Skin epidermis (tissue), 12 donors: ENCODE measurements around the gene ERI3.
"Not testable (repeated sequence)": the region's sequence is repeated elsewhere in the genome, so short reads cannot be mapped to it uniquely, and the experiment has no call there.

Experiments used
- H3K27ac ChIP-seq, 21 experiments: fragments of 200-600 bp; sonication (generic) in 11 of 21; one replicate each; pipeline ENCODE4 v1.5.0; 2020; ENCODE audit warnings: mild to moderate bottlenecking in 3 of 21, inconsistent platforms in 2 of 21, moderate library complexity in 2 of 21
- H3K4me3 ChIP-seq, 7 experiments: fragments of 200-600 bp; sonication (generic) in 2 of 7; one replicate each; pipeline ENCODE4 v1.5.0; 2020; ENCODE audit warnings: inconsistent platforms in 2 of 7, mild to moderate bottlenecking in 2 of 7, moderate library complexity in 1 of 7

Gene ERI3

DNA sequence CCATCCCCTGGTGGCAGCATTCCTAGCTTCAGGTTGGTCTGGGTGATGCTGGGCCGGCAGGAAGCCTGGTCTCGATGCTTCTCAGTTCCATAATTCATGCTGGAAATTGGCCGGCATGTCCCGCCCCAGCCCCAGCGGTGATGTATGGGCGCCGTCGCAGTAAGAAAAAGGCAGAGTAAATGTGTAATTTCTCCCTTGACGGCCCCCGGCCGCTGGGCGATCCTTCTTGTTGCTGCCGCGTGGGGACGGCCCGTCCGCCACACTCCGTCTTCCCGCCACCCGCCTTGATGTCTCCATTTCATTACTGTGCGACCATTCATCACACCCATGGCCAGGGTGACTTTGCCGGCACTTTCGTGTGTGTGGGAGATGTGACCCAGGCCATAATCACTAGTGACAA, 133.3 kb downstream of the ERI3 start:
- H3K4me3 ChIP-seq, result no peak overlapping the region
- no peak overlapping the region for H3K27ac ChIP-seq

DNA sequence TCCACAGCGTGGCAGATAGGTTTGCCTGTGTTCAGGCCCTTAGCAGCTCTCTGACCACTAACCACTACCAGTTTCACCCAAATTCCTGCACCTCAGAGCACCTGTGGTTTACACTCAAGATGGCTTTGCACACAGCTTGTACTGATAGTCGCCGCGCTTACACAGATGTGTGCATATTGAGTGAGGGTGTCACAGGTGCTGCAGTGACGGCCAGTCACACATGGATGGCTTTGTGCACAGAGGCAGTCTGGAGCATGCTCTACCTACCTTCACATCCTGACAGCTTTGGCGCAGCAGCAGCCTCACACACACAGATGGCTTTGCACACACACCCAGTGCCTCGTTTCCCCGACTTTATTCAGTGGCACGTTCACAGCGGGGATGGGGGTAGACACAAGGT, 134.3 kb downstream of the ERI3 start:
- Histone ChIP-seq H3K27ac (no peak overlapping the region), H3K4me3 (no peak overlapping the region)

DNA sequence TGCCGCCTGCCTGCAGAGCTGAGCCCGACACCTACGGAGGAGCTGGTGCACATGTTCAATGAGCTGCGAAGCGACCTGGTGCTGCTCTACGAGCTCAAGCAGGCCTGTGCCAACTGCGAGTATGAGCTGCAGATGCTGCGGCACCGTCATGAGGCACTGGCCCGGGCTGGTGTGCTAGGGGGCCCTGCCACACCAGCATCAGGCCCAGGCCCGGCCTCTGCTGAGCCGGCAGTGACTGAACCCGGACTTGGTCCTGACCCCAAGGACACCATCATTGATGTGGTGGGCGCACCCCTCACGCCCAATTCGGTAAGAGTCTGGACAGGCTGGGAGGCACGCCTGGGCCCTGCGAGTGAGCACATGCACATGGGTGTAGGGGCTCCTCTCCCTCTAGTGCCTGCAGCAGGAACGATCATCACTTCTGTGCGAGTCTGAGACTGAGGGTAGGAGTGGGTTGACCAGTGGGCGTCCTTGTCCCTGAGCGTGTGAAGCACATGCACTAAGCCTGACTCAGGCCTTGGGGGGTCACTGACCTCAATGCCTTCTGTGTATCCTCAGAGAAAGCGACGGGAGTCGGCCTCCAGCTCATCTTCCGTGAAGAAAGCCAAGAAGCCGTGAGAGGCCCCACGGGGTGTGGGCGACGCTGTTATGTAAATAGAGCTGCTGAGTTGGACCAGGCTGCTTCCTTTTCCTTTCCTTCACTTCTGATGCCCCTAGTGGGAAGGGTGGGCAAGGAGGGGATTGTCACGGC, 134.9 kb downstream of the ERI3 start:
- Histone ChIP-seq H3K4me3 (no peak overlapping the region), H3K27ac (no peak overlapping the region)

DNA sequence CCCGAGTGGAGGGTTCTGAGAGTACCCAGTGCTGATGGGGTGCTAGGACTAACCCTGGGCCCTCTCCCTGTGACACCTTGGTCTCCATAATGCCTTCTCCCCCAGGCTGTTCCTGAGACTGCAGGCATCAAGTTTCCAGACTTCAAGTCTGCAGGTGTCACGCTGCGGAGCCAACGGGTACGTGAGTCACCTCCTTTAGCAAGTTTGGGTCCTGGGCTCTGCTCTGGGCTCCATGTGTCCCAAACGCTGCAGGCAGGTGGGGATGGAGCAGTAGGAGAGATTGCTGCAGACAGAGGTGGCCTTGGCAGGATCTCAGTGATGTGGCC, 135.8 kb downstream of the ERI3 start:
- no peak overlapping the region for H3K4me3 ChIP-seq
- no peak overlapping the region for H3K27ac ChIP-seq

DNA sequence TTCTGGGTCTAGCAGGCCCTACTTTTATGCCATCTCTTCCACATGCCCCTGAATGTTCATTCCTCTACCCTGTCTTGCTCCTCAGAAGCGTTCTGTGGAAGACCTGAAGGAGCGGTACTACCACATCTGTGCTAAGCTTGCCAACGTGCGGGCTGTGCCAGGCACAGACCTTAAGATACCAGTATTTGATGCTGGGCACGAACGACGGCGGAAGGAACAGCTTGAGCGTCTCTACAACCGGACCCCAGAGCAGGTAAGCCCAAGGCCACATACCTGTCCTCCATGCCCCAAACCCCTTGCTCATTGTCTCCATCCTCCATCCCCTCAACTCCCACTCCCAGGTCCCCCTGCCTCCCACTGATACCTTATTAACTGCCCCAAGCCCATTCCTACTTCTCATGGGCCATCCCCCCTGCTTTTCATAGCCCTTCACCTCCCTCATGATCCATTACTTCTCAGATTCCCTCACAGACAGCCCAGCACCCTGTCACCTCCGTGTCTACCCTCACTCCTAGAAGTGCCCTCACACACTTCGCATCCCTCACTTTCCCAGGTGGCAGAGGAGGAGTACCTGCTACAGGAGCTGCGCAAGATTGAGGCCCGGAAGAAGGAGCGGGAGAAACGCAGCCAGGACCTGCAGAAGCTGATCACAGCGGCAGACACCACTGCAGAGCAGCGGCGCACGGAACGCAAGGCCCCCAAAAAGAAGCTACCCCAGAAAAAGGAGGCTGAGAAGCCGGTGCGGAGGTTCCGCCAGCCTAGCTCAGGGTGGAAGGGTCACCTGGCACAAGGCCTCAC, 136.4 kb downstream of the ERI3 start:
- H3K4me3 ChIP-seq, result no peak overlapping the region
- no peak overlapping the region for H3K27ac ChIP-seq

DNA sequence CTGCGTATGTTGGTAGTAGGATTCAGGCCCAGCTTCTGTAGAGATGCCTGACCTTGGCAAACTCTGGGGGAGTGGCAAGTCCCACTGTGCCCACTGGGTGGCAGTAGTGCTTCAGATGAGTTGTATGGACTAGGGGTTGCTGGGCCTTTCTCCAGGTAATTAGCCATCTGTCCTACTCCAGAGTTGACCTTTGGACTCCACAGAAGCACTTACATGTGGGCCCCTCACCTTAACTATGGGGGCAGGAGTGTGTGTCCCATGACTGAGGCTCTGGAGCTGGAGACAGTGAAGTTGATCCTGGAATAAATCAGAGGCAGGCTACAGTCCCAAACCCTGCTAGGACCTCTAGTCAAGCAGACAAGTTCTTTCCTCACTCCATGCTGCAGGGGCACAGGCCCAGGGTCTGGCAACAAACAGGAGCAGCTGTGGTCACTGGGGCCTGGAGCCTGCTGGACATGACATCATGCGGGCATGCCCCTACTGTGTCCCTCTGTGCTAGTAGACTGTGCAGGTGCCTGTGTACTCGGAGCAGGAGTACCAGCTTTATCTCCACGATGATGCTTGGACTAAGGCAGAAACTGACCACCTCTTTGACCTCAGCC, 137.1 kb downstream of the ERI3 start:
- Histone ChIP-seq H3K4me3 (no peak overlapping the region), H3K27ac (no peak overlapping the region)

DNA sequence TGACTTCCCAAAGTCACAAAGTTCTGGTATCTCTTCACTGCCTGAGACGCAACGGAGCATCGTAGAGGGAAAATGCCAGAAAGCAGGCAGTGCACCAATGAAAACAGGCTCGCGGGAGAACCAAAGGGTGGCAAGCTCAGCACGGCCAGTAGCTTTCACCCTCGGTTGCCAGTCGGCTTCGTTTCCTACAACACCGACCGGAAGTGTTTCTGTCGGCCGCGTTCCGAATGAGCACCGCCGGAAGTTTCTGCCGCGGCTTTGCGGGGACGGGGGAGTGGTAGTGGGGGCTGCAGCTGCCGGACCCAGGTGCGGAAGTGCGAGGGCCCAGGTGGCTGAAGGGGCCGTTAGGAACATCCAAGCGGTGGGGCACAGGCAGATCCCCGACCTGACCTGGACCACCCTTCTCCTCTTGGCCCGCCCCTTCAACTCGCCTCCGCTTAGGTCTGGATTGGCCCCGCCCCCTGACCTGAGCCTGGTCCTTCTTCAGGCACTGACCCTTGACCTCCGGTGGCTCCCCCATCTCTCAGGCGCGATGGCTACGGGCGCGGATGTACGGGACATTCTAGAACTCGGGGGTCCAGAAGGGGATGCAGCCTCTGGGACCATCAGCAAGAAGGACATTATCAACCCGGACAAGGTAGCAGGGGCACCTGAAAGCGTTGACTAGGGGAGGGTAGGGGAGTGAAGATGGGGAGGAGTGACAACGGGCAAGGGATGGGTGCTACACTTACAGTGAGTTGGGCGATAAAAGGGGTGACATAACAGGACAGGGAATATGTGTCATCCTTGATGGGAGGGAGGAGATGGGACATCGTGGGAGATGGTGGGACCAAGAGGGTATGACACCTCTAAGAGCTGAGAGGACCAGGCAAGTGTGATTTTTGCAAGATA, 141.6 kb downstream of the ERI3 start, which contains the start of gene DMAP1:
DMAP1 (plus strand) TSS at position 250 of the 891 bp plus-strand sequence; CDS start at position 533, 283 bp downstream.
- Histone ChIP-seq H3K4me3 (peak within 1 kb of the TSS; percentile 57 to 91 (median 81)), H3K27ac (peak within 1 kb of the TSS; percentile 14 to 95 (median 81))

DNA sequence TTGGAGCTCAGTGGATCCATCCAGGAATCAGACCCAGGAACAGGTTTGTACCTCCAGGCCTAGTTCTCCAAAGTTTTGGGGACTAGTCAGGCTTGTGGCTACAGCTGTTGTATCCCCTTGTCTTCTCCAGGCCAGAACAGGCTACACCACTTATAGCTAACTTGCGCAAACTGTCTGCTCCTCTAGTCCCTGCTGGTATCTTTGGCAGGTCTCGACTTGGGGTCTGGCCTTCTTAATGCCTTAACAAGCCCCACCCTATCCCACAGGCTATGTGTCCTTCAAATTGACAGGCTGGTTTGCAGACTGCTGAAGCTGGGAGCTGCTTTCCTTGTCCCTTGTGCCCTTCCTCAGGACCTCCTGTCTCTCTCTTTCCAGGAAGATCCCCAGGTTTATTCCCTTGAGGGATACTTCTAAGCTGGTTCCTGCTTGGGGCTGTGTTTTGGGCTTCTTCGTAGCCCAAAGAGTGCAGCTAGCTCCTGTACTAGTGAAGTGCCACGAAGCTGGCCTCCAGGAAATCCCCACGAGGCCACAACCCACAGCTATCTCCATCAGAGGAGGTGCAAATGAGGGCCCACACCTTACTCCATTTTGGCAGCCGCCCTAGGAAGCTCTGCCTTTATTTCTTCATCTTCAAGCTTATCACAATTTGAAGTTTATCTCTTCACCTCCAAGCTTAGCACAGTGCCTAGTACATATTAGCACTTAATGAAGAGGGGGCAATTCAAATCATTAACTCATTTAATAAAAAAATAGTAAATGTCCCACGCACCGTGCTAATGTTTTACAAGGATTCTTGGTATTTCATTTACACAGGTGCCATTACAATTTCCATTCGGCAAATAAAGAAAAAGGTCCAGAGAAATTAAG, 142.5 kb downstream of the ERI3 start:
- peak overlapping the region; percentile 14 to 95 (median 81) for H3K27ac ChIP-seq
- peak overlapping the region; percentile 57 to 91 (median 81) for H3K4me3 ChIP-seq

DNA sequence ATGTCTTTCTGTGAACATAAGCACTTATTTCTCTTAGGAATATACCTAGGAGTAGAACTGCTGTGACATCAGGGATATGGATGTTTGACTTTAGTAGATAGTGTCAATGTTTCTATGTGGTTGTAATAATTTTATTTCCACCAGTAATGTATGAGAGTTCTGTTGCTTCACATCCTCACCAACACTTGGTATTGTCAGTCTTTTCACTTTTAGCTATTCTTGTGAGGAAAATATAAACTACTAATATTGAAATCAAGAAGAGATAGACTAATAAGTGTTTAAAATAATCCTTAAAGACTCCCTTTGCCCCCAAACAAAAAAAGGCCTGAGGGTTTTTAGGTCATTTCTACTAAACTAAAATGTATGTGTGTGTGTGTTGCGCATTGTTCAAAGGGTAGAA, 144.5 kb downstream of the ERI3 start:
- no peak overlapping the region for H3K4me3 ChIP-seq
- H3K27ac ChIP-seq, result no peak overlapping the region

DNA sequence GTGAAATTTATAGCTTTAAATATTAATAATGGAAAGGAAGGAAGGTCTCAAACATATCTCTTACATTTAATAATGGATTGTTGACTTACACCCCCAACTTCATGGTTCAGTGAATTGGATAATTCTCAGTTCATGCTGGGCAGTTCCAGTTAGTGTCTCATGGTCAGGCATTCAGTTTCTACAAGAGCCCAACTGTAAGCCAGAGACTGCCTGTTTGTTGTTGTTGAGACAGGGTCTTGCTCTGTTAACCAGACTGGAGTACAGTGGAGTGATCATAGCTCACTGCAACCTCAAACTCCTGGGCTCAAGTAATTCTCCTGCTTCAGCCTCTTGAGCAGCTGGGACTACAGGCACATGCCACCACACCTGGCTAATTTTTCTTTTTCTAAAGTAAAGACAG, 146.8 kb downstream of the ERI3 start:
- H3K27ac ChIP-seq, result no peak overlapping the region

DNA sequence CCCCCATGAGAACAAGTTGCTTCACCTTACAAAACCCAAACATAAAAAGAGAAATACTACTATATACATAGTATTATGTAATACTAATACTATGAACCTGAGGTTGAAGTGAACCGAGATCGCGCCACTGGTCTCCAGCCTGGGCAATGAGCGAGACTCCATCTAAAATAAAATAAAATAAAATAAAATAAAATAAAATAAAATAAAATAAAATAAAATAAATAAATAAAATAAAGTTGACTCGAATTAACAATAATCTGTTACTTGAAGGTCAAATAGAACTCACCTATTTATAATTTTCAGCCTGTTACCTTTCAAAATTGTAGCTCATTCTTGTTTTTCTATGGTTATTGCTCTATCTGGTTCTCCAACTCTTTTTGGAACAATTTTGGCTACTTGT, 148.5 kb downstream of the ERI3 start:
- not testable (repeated sequence) for H3K27ac ChIP-seq, H3K4me3 ChIP-seq

More for the DNA sequence above, 146.8 kb downstream of the ERI3 start:
- H3K4me3 ChIP-seq, result no peak overlapping the region

DNA sequence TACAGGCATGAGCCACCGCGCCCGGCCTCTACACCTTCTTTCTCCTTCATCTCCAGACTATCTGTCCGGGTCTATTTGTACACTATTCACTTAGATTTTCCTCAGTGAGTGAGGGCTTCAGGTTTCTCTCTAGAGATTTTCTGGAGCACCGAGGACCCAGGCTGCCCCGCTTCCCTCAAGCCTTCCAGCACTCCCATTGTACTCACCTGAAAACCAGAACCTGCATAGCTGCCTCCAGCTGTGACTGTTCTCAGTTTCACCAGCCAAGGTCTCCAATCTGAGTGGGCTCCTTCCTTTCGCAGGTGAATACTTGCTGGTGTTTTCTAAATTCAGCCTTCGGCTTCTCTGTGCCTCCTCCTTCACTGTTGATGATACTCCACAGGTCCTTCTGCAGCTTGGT, 154.7 kb downstream of the ERI3 start:
- Histone ChIP-seq H3K4me3 (no peak overlapping the region), H3K27ac (no peak overlapping the region)

DNA sequence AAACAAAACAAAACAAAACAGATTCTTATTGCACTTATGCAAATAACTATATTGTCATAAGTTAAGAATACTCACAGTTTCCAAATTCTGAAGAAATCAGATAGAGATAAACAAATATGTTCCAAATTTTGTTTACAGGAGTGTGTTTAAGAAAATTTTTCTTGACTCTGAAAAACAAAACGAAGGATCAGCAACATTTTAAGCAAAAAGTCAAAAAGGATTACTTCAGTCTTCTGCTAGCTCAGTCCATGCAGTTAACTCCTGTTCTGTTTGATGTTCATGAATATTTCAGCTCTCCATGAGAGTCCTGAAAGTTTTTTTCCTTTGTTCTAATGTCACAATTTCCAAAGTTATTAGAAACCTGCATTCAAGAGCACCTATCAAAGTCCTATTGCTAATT, 180.4 kb downstream of the ERI3 start:
- H3K27ac ChIP-seq, result no peak overlapping the region
- H3K4me3 ChIP-seq, result no peak overlapping the region
